Neuron (in vitro differentiated cells): ENCODE results near the gene EHBP1.

Experiments used
- H2AFZ ChIP-seq: one replicate; pipeline ENCODE4 v1.6.1; 2013; ENCODE audit warnings: low read depth, mild to moderate bottlenecking, inconsistent platforms, low read length, moderate library complexity
- H3K27me3 ChIP-seq: one replicate; pipeline ENCODE4 v1.6.1; 2013; ENCODE audit warnings: low read length; ENCODE audit not compliant: insufficient read depth
- H3K36me3 ChIP-seq: one replicate; pipeline ENCODE4 v1.6.1; 2013; ENCODE audit warnings: low read length; ENCODE audit not compliant: insufficient read depth
- H3K4me1 ChIP-seq: one replicate; pipeline ENCODE4 v1.6.1; 2013; ENCODE audit warnings: low read length; ENCODE audit not compliant: insufficient read depth
- H3K4me3 ChIP-seq: 2 replicates; pipeline ENCODE4 v1.5.1; 2013; ENCODE audit warnings: mild to moderate bottlenecking, low read length, moderate library complexity
- H3K9me3 ChIP-seq: one replicate; pipeline ENCODE4 v1.6.1; 2013; ENCODE audit warnings: low read length

EHBP1 gene

GRCh38 chr2:63034526-63034925, 329.0 kb downstream of the EHBP1 start:
- H3K4me1 ChIP-seq = peaks cover 7% of the 10 kb centered on the region
- H3K36me3 ChIP-seq = no peaks in the 10 kb centered on the region
- H3K27me3 ChIP-seq = no peaks in the 10 kb centered on the region
- no peak overlapping the region for H3K4me3 ChIP-seq
- H3K9me3 ChIP-seq = no peaks in the 10 kb centered on the region
- no peak overlapping the region for H2AFZ ChIP-seq

GRCh38 chr2:63035169-63035568, 329.7 kb downstream of the EHBP1 start:
- peaks cover 7% of the 10 kb centered on the region for H3K4me1 ChIP-seq

GRCh38 chr2:63035660-63036059, 330.1 kb downstream of the EHBP1 start:
- H3K36me3 ChIP-seq = no peaks in the 10 kb centered on the region
- H3K9me3 ChIP-seq = no peaks in the 10 kb centered on the region
- H3K4me3 ChIP-seq = no peak overlapping the region
- no peak overlapping the region for H2AFZ ChIP-seq
- no peaks in the 10 kb centered on the region for H3K27me3 ChIP-seq
- H3K4me1 ChIP-seq = peaks cover 7% of the 10 kb centered on the region

More at GRCh38 chr2:63035169-63035568, 329.7 kb downstream of the EHBP1 start:
- H2AFZ ChIP-seq = no peak overlapping the region
- H3K36me3 ChIP-seq = no peaks in the 10 kb centered on the region
- no peaks in the 10 kb centered on the region for H3K27me3 ChIP-seq
- no peak overlapping the region for H3K4me3 ChIP-seq
- no peaks in the 10 kb centered on the region for H3K9me3 ChIP-seq

- Histone ChIP-seq H2AFZ (no peak overlapping the region), H3K36me3 (no peaks in the 10 kb centered on the region), H3K4me1 (peaks cover 15% of the 10 kb centered on the region), H3K27me3 (no peaks in the 10 kb centered on the region), H3K4me3 (no peak overlapping the region), H3K9me3 (no peaks in the 10 kb centered on the region)
Measured at GRCh38 chr2:63038034-63038433, 332.5 kb downstream of the EHBP1 start.

GRCh38 chr2:63040586-63040985, 335.1 kb downstream of the EHBP1 start:
- Histone ChIP-seq H3K36me3 (no peaks in the 10 kb centered on the region), H3K4me1 (peaks cover 35% of the 10 kb centered on the region), H3K4me3 (no peak overlapping the region), H3K9me3 (no peaks in the 10 kb centered on the region), H3K27me3 (no peaks in the 10 kb centered on the region), H2AFZ (no peak overlapping the region)

- Histone ChIP-seq H3K9me3 (no peaks in the 10 kb centered on the region), H3K4me1 (peaks cover 41% of the 10 kb centered on the region), H3K4me3 (no peak overlapping the region), H3K27me3 (peaks cover 8% of the 10 kb centered on the region), H3K36me3 (peaks cover 4% of the 10 kb centered on the region), H2AFZ (no peak overlapping the region)
Measured at GRCh38 chr2:63041592-63041991, 336.1 kb downstream of the EHBP1 start.

GRCh38 chr2:63044362-63045327, 339.1 kb downstream of the EHBP1 start:
- Histone ChIP-seq H3K9me3 (no peaks in the 10 kb centered on the region), H3K4me1 (peaks cover 68% of the 10 kb centered on the region), H3K36me3 (peaks cover 4% of the 10 kb centered on the region), H3K4me3 (no peak overlapping the region), H3K27me3 (peaks cover 10% of the 10 kb centered on the region), H2AFZ (no peak overlapping the region)

GRCh38 chr2:63046552-63046951, 341.0 kb downstream of the EHBP1 start:
- H3K36me3 ChIP-seq = peaks cover 4% of the 10 kb centered on the region
- peak overlapping the region; percentile 59 for H3K4me3 ChIP-seq
- H3K27me3 ChIP-seq = peaks cover 10% of the 10 kb centered on the region
- H3K9me3 ChIP-seq = no peaks in the 10 kb centered on the region
- peaks cover 70% of the 10 kb centered on the region for H3K4me1 ChIP-seq
- H2AFZ ChIP-seq = no peak overlapping the region

- H3K27me3 ChIP-seq = peaks cover 10% of the 10 kb centered on the region
- H3K36me3 ChIP-seq = peaks cover 4% of the 10 kb centered on the region
- H3K4me3 ChIP-seq = peak overlapping the region; percentile 59
Measured at GRCh38 chr2:63046961-63047320, 341.4 kb downstream of the EHBP1 start.

GRCh38 chr2:63047321-63048279, 342.1 kb downstream of the EHBP1 start:
- Histone ChIP-seq H3K27me3 (peaks cover 10% of the 10 kb centered on the region), H3K36me3 (peaks cover 5% of the 10 kb centered on the region), H3K9me3 (peaks cover 2% of the 10 kb centered on the region), H3K4me1 (peaks cover 67% of the 10 kb centered on the region), H2AFZ (peak overlapping the region; percentile 55), H3K4me3 (peak overlapping the region; percentile 59)

More at GRCh38 chr2:63046961-63047320, 341.4 kb downstream of the EHBP1 start:
- Histone ChIP-seq H2AFZ (no peak overlapping the region), H3K4me1 (peaks cover 68% of the 10 kb centered on the region), H3K9me3 (no peaks in the 10 kb centered on the region)

GRCh38 chr2:63048367-63049171, 343.1 kb downstream of the EHBP1 start:
- Histone ChIP-seq H2AFZ (peak overlapping the region; percentile 55), H3K27me3 (peaks cover 18% of the 10 kb centered on the region), H3K4me1 (peaks cover 58% of the 10 kb centered on the region), H3K36me3 (peaks cover 10% of the 10 kb centered on the region), H3K9me3 (peaks cover 3% of the 10 kb centered on the region), H3K4me3 (peak overlapping the region; percentile 59)

- Histone ChIP-seq H3K27me3 (peaks cover 21% of the 10 kb centered on the region), H3K9me3 (peaks cover 8% of the 10 kb centered on the region), H3K4me3 (peak overlapping the region; percentile 59), H3K4me1 (peaks cover 50% of the 10 kb centered on the region), H3K36me3 (peaks cover 13% of the 10 kb centered on the region), H2AFZ (peak overlapping the region; percentile 55)
Measured at GRCh38 chr2:63049211-63049969, 343.9 kb downstream of the EHBP1 start.
